GM12865 (cell line): ENCODE results near the gene NAAA.
"Not testable (repeated sequence)": the region's sequence is repeated elsewhere in the genome, so short reads cannot be mapped to it uniquely, and the experiment has no call there.

ENCODE experiments used
- DNase-seq: peaks from one replicate; pipeline ENCODE4 v3.0.0; 2010; ENCODE audit warnings: low read depth
- H3K4me3 ChIP-seq: 2 replicates; pipeline ENCODE4 v1.5.1; 2011; ENCODE audit warnings: mild to moderate bottlenecking, low read depth, low read length, control low read depth
- CTCF ChIP-seq: IDR thresholded peaks from 2 replicates; pipeline ENCODE4 v1.5.1; 2011; ENCODE audit warnings: low read length, control low read depth, low read depth, inconsistent platforms; ENCODE audit not compliant: insufficient read depth; ENCODE audit errors: missing control alignments

The NAAA gene

GRCh38 chr4:75919920-75920319 is 20.9 kb downstream of the NAAA start:
- TF ChIP-seq CTCF: no peak
- DNase-seq: no peak

DNA sequence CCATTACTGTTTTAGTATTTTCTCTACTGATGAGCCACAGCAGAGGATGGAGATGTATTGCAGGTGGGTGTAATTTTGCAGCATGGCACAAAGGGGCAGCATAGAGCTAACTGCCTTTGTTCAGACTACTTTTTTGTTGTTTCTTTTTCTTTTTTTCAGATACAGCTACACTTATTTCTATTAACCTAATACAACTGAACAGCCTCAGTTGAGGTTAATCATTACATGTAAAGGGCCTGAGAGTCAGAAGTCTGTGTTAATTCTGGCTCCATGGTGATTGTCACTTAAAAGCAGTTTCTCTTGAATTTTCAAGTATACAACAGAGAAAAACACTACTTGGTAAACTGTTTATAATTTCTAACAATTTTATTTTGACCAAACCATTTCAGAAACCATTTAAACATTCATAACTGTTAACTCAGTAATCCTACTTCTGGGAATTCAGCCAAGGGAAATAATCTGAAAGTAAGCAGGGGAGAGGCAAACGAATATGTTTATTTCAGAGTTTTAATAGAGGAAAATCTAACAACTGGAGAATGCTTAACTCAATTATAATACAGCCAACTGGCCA is 24.6 kb downstream of the NAAA start:
- no peak overlapping the region for H3K4me3 ChIP-seq
- DNase-seq: peak; percentile 54
- TF ChIP-seq CTCF: peak; percentile 85

More at GRCh38 chr4:75919920-75920319, 20.9 kb downstream of the NAAA start:
- H3K4me3 ChIP-seq: no peak overlapping the region

- no peak for TF ChIP-seq CTCF
- no peak overlapping the region for H3K4me3 ChIP-seq
- DNase-seq: no peak
These were observed 27.8 kb downstream of the NAAA start for GRCh38 chr4:75912968-75913367.

DNA sequence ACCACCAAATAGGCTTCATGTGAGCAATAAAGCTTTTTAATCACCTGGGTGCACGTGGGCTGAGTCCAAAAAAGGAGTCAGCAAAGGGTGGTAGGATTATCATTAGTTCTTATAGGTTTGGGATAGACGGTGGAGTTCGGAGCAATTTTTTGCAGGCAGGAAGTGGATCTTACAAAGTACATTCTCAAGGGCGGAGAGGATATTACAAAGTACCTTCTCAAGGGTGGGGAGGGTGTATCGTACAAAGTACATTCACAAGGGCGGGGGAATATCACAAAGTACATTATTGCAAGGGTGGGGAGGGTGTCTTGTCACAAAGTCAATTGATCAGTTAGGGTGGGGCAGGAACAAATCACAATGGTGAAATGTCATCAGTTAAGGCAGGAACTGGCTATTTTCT is 30.0 kb downstream of the NAAA start:
- not testable (repeated sequence) for DNase-seq, H3K4me3 ChIP-seq

DNA sequence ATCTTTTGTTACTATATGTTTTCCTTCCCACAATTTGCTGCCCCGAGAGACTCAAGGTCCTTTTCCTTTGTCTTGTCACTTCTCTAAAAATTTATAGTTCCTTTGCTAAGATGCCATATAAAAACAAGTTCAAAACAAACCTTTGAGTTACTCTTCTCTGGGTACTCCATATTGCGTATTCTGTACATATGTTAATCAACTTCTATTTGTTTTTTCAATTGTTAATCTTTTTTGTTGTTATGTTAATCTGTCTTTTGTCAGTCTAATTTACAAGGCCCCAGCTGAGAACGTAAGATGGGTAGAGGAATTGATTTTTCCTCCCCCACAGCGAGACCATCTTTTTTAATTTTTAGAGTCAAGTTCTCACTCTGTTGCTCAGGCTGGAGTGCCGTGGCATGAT is 31.4 kb downstream of the NAAA start:
- DNase-seq: no peak
- no peak overlapping the region for H3K4me3 ChIP-seq
- TF ChIP-seq CTCF: no peak

GRCh38 chr4:75908555-75908954 is 32.3 kb downstream of the NAAA start:
- H3K4me3 ChIP-seq: no peak overlapping the region
- TF ChIP-seq CTCF: no peak
- no peak for DNase-seq

DNA sequence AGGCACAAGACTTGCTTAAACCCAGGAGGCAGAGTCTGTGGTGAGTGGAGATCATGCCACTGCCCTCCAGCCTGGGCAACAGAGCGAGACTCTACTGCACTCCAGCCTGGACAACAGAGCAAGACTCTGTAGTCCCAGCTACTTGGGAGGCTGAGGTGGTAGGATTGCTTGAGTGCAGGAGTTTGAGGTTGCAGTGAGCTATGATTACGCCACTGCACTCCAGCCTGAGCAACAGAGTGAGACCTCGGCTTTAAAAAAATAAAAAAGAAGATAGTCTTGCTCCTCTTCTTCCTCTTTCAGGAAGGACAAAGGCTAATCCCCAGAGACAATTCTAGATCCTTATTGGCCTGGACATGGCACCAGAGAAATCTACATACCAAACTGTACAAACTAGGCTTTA is 32.8 kb downstream of the NAAA start:
- TF ChIP-seq CTCF: no peak
- no peak overlapping the region for H3K4me3 ChIP-seq
- DNase-seq: no peak
